Activated CD4-positive, alpha-beta T cell treated with anti-CD3 and anti-CD28 coated beads, Interleukin-2, Interleukin-4, amounts not matched to agents 100 ng/mL and 50 ng/mL, durations not matched to agents 16 hours and 8 hours (primary cell): Measurements from ENCODE around the gene PAX8.
"Not testable (repeated sequence)": the region's sequence is repeated elsewhere in the genome, so short reads cannot be mapped to it uniquely, and the experiment has no call there.

Experiments
- DNase-seq: peaks from one replicate; pipeline ENCODE4 v3.0.0-alpha.2; 2020; ENCODE audit warnings: low spot score

The PAX8 gene

GRCh38 chr2:113288674-113289149 is 10.0 kb upstream of the PAX8 start:
- not testable (repeated sequence) for DNase-seq

- not testable (repeated sequence) for DNase-seq
These were observed 9.5 kb upstream of the PAX8 start for GRCh38 chr2:113288117-113288673.

- DNase-seq: no peak
These were observed 7.1 kb upstream of the PAX8 start for GRCh38 chr2:113285816-113286215.

- not testable (repeated sequence) for DNase-seq
These were observed 6.3 kb upstream of the PAX8 start for GRCh38 chr2:113284999-113285398.

- no peak for DNase-seq
These were observed 5.8 kb upstream of the PAX8 start for GRCh38 chr2:113284476-113284875.

- no peak for DNase-seq
These were observed 5.1 kb upstream of the PAX8 start for GRCh38 chr2:113283704-113284284.

- no peak for DNase-seq
These were observed 4.2 kb upstream of the PAX8 start for GRCh38 chr2:113282747-113283533.

- DNase-seq: no peak
These were observed 3.4 kb upstream of the PAX8 start for GRCh38 chr2:113281910-113282746.

- no peak for DNase-seq
These were observed 514 bp downstream of the PAX8 start for GRCh38 chr2:113278073-113278741.

GRCh38 chr2:113277474-113278072 is 1.1 kb downstream of the PAX8 start:
- DNase-seq: no peak

GRCh38 chr2:113276761-113277425 is 1.8 kb downstream of the PAX8 start:
- DNase-seq: no peak

GRCh38 chr2:113276216-113276760 is 2.4 kb downstream of the PAX8 start:
- no peak for DNase-seq

- no peak for DNase-seq
These were observed 3.0 kb downstream of the PAX8 start for GRCh38 chr2:113275556-113276215.

GRCh38 chr2:113274432-113274831 is 4.3 kb downstream of the PAX8 start:
- DNase-seq: no peak

- no peak for DNase-seq
These were observed 4.7 kb downstream of the PAX8 start for GRCh38 chr2:113273981-113274380.

GRCh38 chr2:113273027-113273551 is 5.6 kb downstream of the PAX8 start:
- peak; percentile 17 for DNase-seq

- DNase-seq: no peak
These were observed 6.2 kb downstream of the PAX8 start for GRCh38 chr2:113272477-113272876.

- DNase-seq: no peak
These were observed 9.9 kb downstream of the PAX8 start for GRCh38 chr2:113268621-113269360.

- DNase-seq: no peak
These were observed 12.3 kb downstream of the PAX8 start for GRCh38 chr2:113266431-113266830.
